H9 (cell line): Measurements from ENCODE around the gene CYP8B1. TPM values are rescaled to one million over a fixed set of nuclear protein-coding genes. Genes with fewer than 3 reads are reported as not detected.

Experiments used
- DNase-seq: peaks from one replicate; pipeline ENCODE4 v3.0.0-alpha.2; 2017
- H2AFZ ChIP-seq: one replicate; pipeline ENCODE4 v1.6.1; 2013; ENCODE audit warnings: mild to moderate bottlenecking, low read length, control low read depth, moderate library complexity
- H2AK5ac ChIP-seq: 2 replicates; pipeline ENCODE4 v1.6.1; 2013; ENCODE audit warnings: low read length, control low read depth, mixed read lengths; ENCODE audit not compliant: insufficient read length
- H2BK120ac ChIP-seq: one replicate; pipeline ENCODE4 v1.6.1; 2013; ENCODE audit warnings: low read depth, mild to moderate bottlenecking, low read length, control low read depth, inconsistent platforms; ENCODE audit not compliant: poor library complexity, severe bottlenecking
- H2BK12ac ChIP-seq: 2 replicates; pipeline ENCODE4 v1.6.1; 2013; ENCODE audit warnings: low read length, control low read depth, mixed read lengths, low read depth; ENCODE audit not compliant: insufficient read length
- H2BK15ac ChIP-seq: 2 replicates; pipeline ENCODE4 v1.6.1; 2013; ENCODE audit warnings: low read depth, low read length, control low read depth
- H2BK20ac ChIP-seq: one replicate; pipeline ENCODE4 v1.6.1; 2013; ENCODE audit warnings: low read depth, mild to moderate bottlenecking, low read length, control low read depth, inconsistent platforms; ENCODE audit not compliant: poor library complexity, severe bottlenecking
- H2BK5ac ChIP-seq: 2 replicates; pipeline ENCODE4 v1.6.1; 2013; ENCODE audit warnings: low read length, control low read depth, mixed read lengths; ENCODE audit not compliant: insufficient read length
- H3K14ac ChIP-seq: 2 replicates; pipeline ENCODE4 v1.6.1; 2013; ENCODE audit warnings: low read length, control low read depth; ENCODE audit not compliant: insufficient read depth
- H3K18ac ChIP-seq: 2 replicates; pipeline ENCODE4 v1.6.1; 2013; ENCODE audit warnings: low read depth, mild to moderate bottlenecking, mixed read lengths, low read length, control low read depth; ENCODE audit not compliant: insufficient read length
- H3K23ac ChIP-seq: 2 replicates; pipeline ENCODE4 v1.6.1; 2013; ENCODE audit warnings: low read length, control low read depth, mixed read lengths, low read depth; ENCODE audit not compliant: insufficient read length
- H3K23me2 ChIP-seq: 2 replicates; pipeline ENCODE4 v1.6.1; 2013; ENCODE audit warnings: low read depth, mild to moderate bottlenecking, mixed read lengths, low read length, control low read depth; ENCODE audit not compliant: insufficient read length, poor library complexity, severe bottlenecking
- H3K27ac ChIP-seq: 2 replicates; pipeline ENCODE4 v1.5.1; 2013; ENCODE audit warnings: low read length, control low read depth, mixed read lengths, low read depth; ENCODE audit not compliant: insufficient read length
- H3K27me3 ChIP-seq: 2 replicates; pipeline ENCODE4 v1.6.1; 2013; ENCODE audit warnings: low read length, control low read depth, inconsistent platforms; ENCODE audit not compliant: insufficient read depth
- H3K4ac ChIP-seq: 2 replicates; pipeline ENCODE4 v1.6.1; 2013; ENCODE audit warnings: low read depth, mild to moderate bottlenecking, control low read depth, inconsistent platforms, low read length, moderate library complexity
- H3K4me1 ChIP-seq: 2 replicates; pipeline ENCODE4 v1.6.1; 2013; ENCODE audit warnings: low read length, control low read depth, inconsistent platforms; ENCODE audit not compliant: insufficient read depth
- H3K4me2 ChIP-seq: 2 replicates; pipeline ENCODE4 v1.6.1; 2013; ENCODE audit warnings: low read length, control low read depth, mixed read lengths; ENCODE audit not compliant: insufficient read length, insufficient read depth
- H3K56ac ChIP-seq: 2 replicates; pipeline ENCODE4 v1.6.1; 2013; ENCODE audit warnings: low read depth, mild to moderate bottlenecking, mixed read lengths, low read length, control low read depth; ENCODE audit not compliant: insufficient read length
- H3K79me1 ChIP-seq: 2 replicates; pipeline ENCODE4 v1.6.1; 2013; ENCODE audit warnings: low read depth, mild to moderate bottlenecking, moderate library complexity, low read length, control low read depth, inconsistent platforms; ENCODE audit not compliant: insufficient read depth, poor library complexity, severe bottlenecking
- H3K79me2 ChIP-seq: 2 replicates; pipeline ENCODE4 v1.6.1; 2013; ENCODE audit warnings: low read length, control low read depth, inconsistent platforms; ENCODE audit not compliant: insufficient read depth
- H3K9ac ChIP-seq: 2 replicates; pipeline ENCODE4 v1.6.1; 2013; ENCODE audit warnings: low read length, control low read depth, mixed read lengths; ENCODE audit not compliant: insufficient read length; ENCODE audit errors: extremely low read depth
- H3K9me3 ChIP-seq: one replicate; pipeline ENCODE4 v1.6.1; 2013; ENCODE audit warnings: low read depth, low read length, inconsistent platforms; ENCODE audit not compliant: control insufficient read depth
- H3T11ph ChIP-seq: one replicate; pipeline ENCODE4 v1.6.1; 2013; ENCODE audit warnings: mild to moderate bottlenecking, low read length, control low read depth, inconsistent platforms
- H4K20me1 ChIP-seq: one replicate; pipeline ENCODE4 v1.6.1; 2013; ENCODE audit not compliant: control insufficient read depth, insufficient read length, insufficient read depth
- H4K5ac ChIP-seq: 2 replicates; pipeline ENCODE4 v1.6.1; 2013; ENCODE audit warnings: low read depth, mild to moderate bottlenecking, mixed read lengths, low read length, control low read depth; ENCODE audit not compliant: insufficient read length
- H4K8ac ChIP-seq: replicated peaks from 2 replicates; pipeline ENCODE4 v1.6.1; 2013; ENCODE audit warnings: low read length, control low read depth, mixed read lengths, low read depth; ENCODE audit not compliant: insufficient read length
- H4K91ac ChIP-seq: 2 replicates; pipeline ENCODE4 v1.6.1; 2013; ENCODE audit warnings: low read depth, mild to moderate bottlenecking, moderate library complexity, mixed read lengths, low read length, control low read depth; ENCODE audit not compliant: insufficient read length
- H3K27ac Mint-ChIP-seq, 3 experiments: 2 replicates in 2 of 3; 3 replicates in 1 of 3; pipeline ENCODE4 v1.8.0; 2020 to 2021; ENCODE audit warnings: mixed read lengths in 3 of 3, mild to moderate bottlenecking in 1 of 3, moderate library complexity in 1 of 3
- H3K27me3 Mint-ChIP-seq: 2 replicates; pipeline ENCODE4 v1.8.0; 2021; ENCODE audit warnings: low read depth, mild to moderate bottlenecking, moderate library complexity, mixed read lengths
- H3K36me3 Mint-ChIP-seq, 3 experiments: 2 replicates in 2 of 3; 3 replicates in 1 of 3; pipeline ENCODE4 v1.8.0; 2020 to 2021; ENCODE audit warnings: low read depth in 3 of 3, mixed read lengths in 3 of 3; ENCODE audit not compliant: insufficient read depth in 1 of 3
- H3K4me1 Mint-ChIP-seq, 2 experiments: 2 replicates each; pipeline ENCODE4 v1.8.0; 2020; ENCODE audit warnings: mixed read lengths in 2 of 2
- H3K4me3 Mint-ChIP-seq, 2 experiments: 2 replicates in 1 of 2; 3 replicates in 1 of 2; pipeline ENCODE4 v1.8.0; 2020 to 2021; ENCODE audit warnings: mild to moderate bottlenecking in 2 of 2, mixed read lengths in 2 of 2, moderate library complexity in 1 of 2
- H3K9me3 Mint-ChIP-seq, 2 experiments: 2 replicates in 1 of 2; 3 replicates in 1 of 2; pipeline ENCODE4 v1.8.0; 2020; ENCODE audit warnings: mild to moderate bottlenecking in 2 of 2, mixed read lengths in 2 of 2, moderate library complexity in 1 of 2
- CTCF ChIP-seq: fragments of 200-600 bp; sonication (generic); conservative IDR thresholded peaks from 3 replicates; pipeline ENCODE4 v1.8.0; 2021; ENCODE audit warnings: antibody characterized with exemption, mild to moderate bottlenecking
- total RNA-seq: library from RNA; stranded (reverse); gene quantifications from 2 replicates; pipeline ENCODE4 v1.2.1, GENCODE V29; 2021

The CYP8B1 gene
- total RNA-seq, 1 experiment from 2014 or later = not detected

- TF ChIP-seq CTCF = no peak
- Histone ChIP-seq H3K14ac (no peak overlapping the region), H3K4ac (no peak overlapping the region), H3K79me2 (no peaks in the 10 kb centered on the region; the same call in 1 of the 2 replicates), H2BK5ac (no peak overlapping the region), H3K23me2 (no peaks in the 10 kb centered on the region), H3K4me1 (no peaks in the 10 kb centered on the region), H3K27me3 (no peaks in the 10 kb centered on the region), H3K9me3 (no peaks in the 10 kb centered on the region), H3K18ac (no peak overlapping the region), H4K8ac (no peak overlapping the region), H3K4me2 (no peak overlapping the region), H4K91ac (no peak overlapping the region), H2BK15ac (no peak overlapping the region), H4K20me1 (no peaks in the 10 kb centered on the region), H3K9ac (no peak overlapping the region), H2BK12ac (no peak overlapping the region), H3K56ac (no peak overlapping the region), H2AFZ (no peak overlapping the region), H3K27ac (no peak overlapping the region), H3K79me1 (no peaks in the 10 kb centered on the region), H2AK5ac (no peak overlapping the region), H3K23ac (no peak overlapping the region), H4K5ac (no peak overlapping the region), H2BK20ac (no peak overlapping the region), H3T11ph (no peak overlapping the region), H2BK120ac (no peak overlapping the region)
- Mint-ChIP-seq H3K9me3 (peaks cover 6 to 9% of the 10 kb centered on the region in 2 experiments; a peak in 3 of 5 replicates), H3K4me1 (peaks cover 3 to 4% of the 10 kb centered on the region in 2 experiments; a peak in 3 of 4 replicates), H3K4me3 (no peak overlapping the region), H3K27ac (no peak overlapping the region), H3K36me3 (no peaks in the 10 kb centered on the region; a peak in 1 of 7 replicates), H3K27me3 (peaks cover 6% of the 10 kb centered on the region)
- DNase-seq = no peak
Measured at GRCh38 chr3:42855219-42855546, 20.5 kb downstream of the CYP8B1 start.
